Lower lobe of right lung (tissue), 2 donors: ENCODE results near the gene RAB14. TPM values are rescaled to one million over a fixed set of nuclear protein-coding genes. Genes with fewer than 3 reads are reported as not detected.
"Not testable (repeated sequence)": the region's sequence is repeated elsewhere in the genome, so short reads cannot be mapped to it uniquely, and the experiment has no call there.

Experiments
- ATAC-seq, 2 donors: fragments of 200-7000 bp; cut with Tn5 transposase; one replicate each; pipeline ENCODE4 v1.9.1; 2020 to 2022; ENCODE audit warnings: mild to moderate bottlenecking in 2 of 2, moderate library complexity in 2 of 2
- DNase-seq: peaks from one replicate; pipeline ENCODE4 v3.0.0-alpha.2; 2020
- H3K27ac ChIP-seq: fragments of 200-600 bp; one replicate; pipeline ENCODE4 v1.8.0; 2022
- H3K27me3 ChIP-seq: fragments of 200-600 bp; one replicate; pipeline ENCODE4 v1.8.0; 2022; ENCODE audit warnings: low read depth
- H3K36me3 ChIP-seq: fragments of 200-600 bp; one replicate; pipeline ENCODE4 v1.8.0; 2022; ENCODE audit warnings: mild to moderate bottlenecking
- H3K4me1 ChIP-seq: fragments of 200-600 bp; one replicate; pipeline ENCODE4 v1.8.0; 2022
- H3K4me3 ChIP-seq: fragments of 200-600 bp; one replicate; pipeline ENCODE4 v1.8.0; 2022; ENCODE audit warnings: mild to moderate bottlenecking
- H3K9me3 ChIP-seq: fragments of 200-600 bp; one replicate; pipeline ENCODE4 v1.8.0; 2022
- intact Hi-C: fragments of 100-400 bp; cut with DNase I; formaldehyde crosslinking; loops from one replicate; pipeline ENCODE4 v1.11.0; 2022
- total RNA-seq: library from RNA; stranded (reverse); fragmentation: NEBNext Ultra II Directional; extraction: Animal tissue kit (Norgen Biotek cat#: 25700); gene quantifications from one replicate; pipeline ENCODE4 v1.2.1, GENCODE V29; 2021
- TF ChIP-seq, protein P1 (sequence below): fragments of 200-600 bp; IDR thresholded peaks from one replicate; pipeline ENCODE4 v1.8.0; 2022; ENCODE audit warnings: antibody characterized with exemption, mild to moderate bottlenecking
- donor health status: DM: no; HTN: yes; CAD: no; lungs with severe emphysema.

Gene RAB14
- total RNA-seq, 1 donor from 2014 or later = 101 TPM

DNA sequence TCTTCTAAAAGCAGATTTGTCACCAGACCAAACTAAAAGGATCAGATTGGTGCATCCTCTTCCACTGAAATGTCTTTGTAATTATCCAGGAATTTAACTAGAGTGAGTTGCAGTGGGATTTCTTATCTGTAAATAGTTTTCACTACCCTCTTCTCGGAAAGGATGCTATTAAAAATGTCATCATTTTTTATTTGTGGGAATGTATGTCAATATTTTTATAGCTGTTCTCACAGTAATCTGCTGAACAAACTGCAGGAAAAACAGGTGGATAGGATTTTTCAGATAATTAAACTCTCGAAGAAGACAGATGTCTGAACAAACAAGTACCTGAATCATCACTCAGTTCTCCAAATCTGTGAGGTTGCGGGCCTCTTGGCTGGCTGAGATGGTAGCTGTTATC lies 62.7 kb downstream of the RAB14 start:
- TF ChIP-seq, protein P1, sequence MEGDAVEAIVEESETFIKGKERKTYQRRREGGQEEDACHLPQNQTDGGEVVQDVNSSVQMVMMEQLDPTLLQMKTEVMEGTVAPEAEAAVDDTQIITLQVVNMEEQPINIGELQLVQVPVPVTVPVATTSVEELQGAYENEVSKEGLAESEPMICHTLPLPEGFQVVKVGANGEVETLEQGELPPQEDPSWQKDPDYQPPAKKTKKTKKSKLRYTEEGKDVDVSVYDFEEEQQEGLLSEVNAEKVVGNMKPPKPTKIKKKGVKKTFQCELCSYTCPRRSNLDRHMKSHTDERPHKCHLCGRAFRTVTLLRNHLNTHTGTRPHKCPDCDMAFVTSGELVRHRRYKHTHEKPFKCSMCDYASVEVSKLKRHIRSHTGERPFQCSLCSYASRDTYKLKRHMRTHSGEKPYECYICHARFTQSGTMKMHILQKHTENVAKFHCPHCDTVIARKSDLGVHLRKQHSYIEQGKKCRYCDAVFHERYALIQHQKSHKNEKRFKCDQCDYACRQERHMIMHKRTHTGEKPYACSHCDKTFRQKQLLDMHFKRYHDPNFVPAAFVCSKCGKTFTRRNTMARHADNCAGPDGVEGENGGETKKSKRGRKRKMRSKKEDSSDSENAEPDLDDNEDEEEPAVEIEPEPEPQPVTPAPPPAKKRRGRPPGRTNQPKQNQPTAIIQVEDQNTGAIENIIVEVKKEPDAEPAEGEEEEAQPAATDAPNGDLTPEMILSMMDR = no peak
- peaks cover 87% of the 10 kb centered on the region for H3K36me3 ChIP-seq
- intact Hi-C loops = no loop called here
- no peaks in the 10 kb centered on the region for H3K9me3 ChIP-seq
- no peak overlapping the region for H3K27ac ChIP-seq
- ATAC-seq (no peak), DNase-seq (no peak)
- no peaks in the 10 kb centered on the region for H3K4me1 ChIP-seq
- H3K27me3 ChIP-seq = no peaks in the 10 kb centered on the region
- H3K4me3 ChIP-seq = no peak overlapping the region

GRCh38 chr9:121138561-121138960 lies 63.1 kb downstream of the RAB14 start:
- no peak overlapping the region for H3K27ac ChIP-seq
- peaks cover 83% of the 10 kb centered on the region for H3K36me3 ChIP-seq
- no peaks in the 10 kb centered on the region for H3K9me3 ChIP-seq
- no peak for DNase-seq
- no peak for ATAC-seq
- TF ChIP-seq, protein P1 = no peak
- no peak overlapping the region for H3K4me3 ChIP-seq
- H3K27me3 ChIP-seq = no peaks in the 10 kb centered on the region
- H3K4me1 ChIP-seq = no peaks in the 10 kb centered on the region
- intact Hi-C loops = no loop called here

- no peaks in the 10 kb centered on the region for H3K27me3 ChIP-seq
- ATAC-seq (no peak), DNase-seq (no peak)
- H3K36me3 ChIP-seq = peaks cover 61% of the 10 kb centered on the region
- no peak overlapping the region for H3K27ac ChIP-seq
- intact Hi-C loops = no loop called here
- H3K4me1 ChIP-seq = peaks cover 7% of the 10 kb centered on the region
- no peaks in the 10 kb centered on the region for H3K9me3 ChIP-seq
- TF ChIP-seq, protein P1 = no peak
- H3K4me3 ChIP-seq = no peak overlapping the region
Observed at GRCh38 chr9:121135642-121136041, 66.0 kb downstream of the RAB14 start.

DNA sequence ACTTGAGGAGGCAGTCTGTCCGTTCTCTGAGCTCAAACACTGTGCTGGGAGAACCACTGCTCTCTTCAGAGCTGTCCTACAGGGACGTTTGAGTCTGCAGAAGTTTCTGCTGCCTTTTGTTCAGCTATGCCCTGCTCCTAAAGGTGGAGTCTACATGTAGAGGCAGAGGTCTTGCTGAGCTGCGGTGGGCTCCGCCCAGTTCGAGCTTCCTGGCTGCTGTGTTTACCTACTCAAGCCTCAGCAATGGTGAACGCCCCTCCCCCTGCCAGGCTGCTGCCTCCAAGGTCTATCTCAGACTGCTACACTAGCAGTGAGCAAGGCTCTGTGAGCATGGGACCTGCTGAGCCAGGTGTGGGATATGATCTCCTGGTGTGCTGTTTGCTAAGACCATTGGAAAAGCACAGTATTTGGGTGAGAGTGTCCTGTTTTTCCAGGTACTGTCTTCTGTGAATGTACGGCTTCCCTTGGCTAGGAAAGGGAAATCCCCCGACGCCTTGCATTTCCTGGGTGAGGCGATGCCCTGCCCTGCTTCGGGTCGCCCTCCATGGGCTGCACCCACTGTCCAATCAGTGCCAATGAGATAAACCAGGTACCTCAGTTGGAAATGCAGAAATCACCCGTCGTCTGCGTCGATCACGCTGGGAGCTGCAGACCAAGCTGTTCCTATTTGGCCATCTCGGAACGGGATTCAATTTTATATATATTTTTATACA lies 68.4 kb downstream of the RAB14 start:
- peak; percentile 77 for DNase-seq

GRCh38 chr9:121129384-121129783 lies 72.3 kb downstream of the RAB14 start:
- intact Hi-C loops, H3K27ac ChIP-seq, H3K4me1 ChIP-seq, ATAC-seq, DNase-seq, H3K4me3 ChIP-seq, H3K27me3 ChIP-seq, H3K9me3 ChIP-seq: not testable (repeated sequence)
- peaks cover 19% of the 10 kb centered on the region for H3K36me3 ChIP-seq

More for the DNA sequence above, 68.4 kb downstream of the RAB14 start:
- no peaks in the 10 kb centered on the region for H3K27me3 ChIP-seq
- peaks cover 7% of the 10 kb centered on the region for H3K4me1 ChIP-seq
- no peak overlapping the region for H3K4me3 ChIP-seq
- H3K36me3 ChIP-seq = peaks cover 37% of the 10 kb centered on the region
- intact Hi-C loops = no loop called here
- peak; percentile 46 to 49 for ATAC-seq
- H3K27ac ChIP-seq = no peak overlapping the region
- TF ChIP-seq, protein P1 = no peak
- no peaks in the 10 kb centered on the region for H3K9me3 ChIP-seq

Other genes starting within 250 kb of the RAB14 start
- gene C5, start 151.6 kb downstream of the RAB14 start, total RNA-seq = 22.1 TPM
- gene CNTRL, start 126.9 kb downstream of the RAB14 start, total RNA-seq = 26.3 TPM
- 388 TPM for gene GSN, start 66.3 kb upstream of the RAB14 start, total RNA-seq
- 479 TPM for gene STOM, start 168.4 kb upstream of the RAB14 start, total RNA-seq